ENCODE results near the gene POR.

Gene POR

GRCh38 chr7:75953931-75954330 is 39.0 kb downstream of the POR start:
- no peak for TF ChIP-seq JUND (IDR thresholded peaks at IDR 0.05; ENCODE audit: low read depth)
- no peak for DNase-seq (ENCODE audit: low read depth in 1 of 2, low spot score in 1 of 2)
- in situ Hi-C loops (cut with HindIII; ENCODE audit: low pct_unique_long_range_greater_than_20kb, low sequenced_read_pairs), result no loop called here

DNA sequence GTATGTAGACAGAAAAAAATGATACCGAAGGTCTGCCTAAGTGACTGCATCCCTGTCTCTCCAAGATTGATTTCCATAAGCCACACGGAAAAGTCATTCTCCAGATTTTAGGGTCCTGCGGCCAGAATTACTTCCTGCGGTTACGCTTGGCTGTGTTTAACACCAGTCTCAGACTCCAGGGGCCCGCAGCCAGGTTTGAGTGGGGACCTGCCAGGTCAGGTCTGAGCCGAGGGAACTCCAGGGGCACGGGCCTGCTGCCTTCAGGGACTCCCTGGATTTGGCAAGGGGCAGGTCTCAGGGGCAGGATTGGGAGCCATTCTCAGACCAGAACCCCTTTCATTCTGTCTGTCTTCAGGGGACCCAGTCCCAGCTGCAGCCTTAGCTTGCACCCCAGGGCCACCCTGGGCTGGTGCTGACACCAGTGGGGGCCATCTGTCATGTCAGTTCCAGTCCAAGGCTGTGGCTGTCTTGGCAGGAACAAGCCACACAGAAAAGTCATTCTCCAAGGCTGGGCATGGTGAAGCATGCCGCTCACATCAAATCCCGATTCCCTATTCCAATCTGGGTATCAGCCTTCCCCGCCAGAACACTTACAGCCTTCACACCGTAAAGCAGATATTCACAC is 40.5 kb downstream of the POR start:
- in situ Hi-C loops (cut with HindIII; ENCODE audit: low pct_unique_long_range_greater_than_20kb, low sequenced_read_pairs), result no loop called here
- no peak for TF ChIP-seq JUND (IDR thresholded peaks at IDR 0.05; ENCODE audit: low read depth)
- no peak for DNase-seq (ENCODE audit: low read depth in 1 of 2, low spot score in 1 of 2)

DNA sequence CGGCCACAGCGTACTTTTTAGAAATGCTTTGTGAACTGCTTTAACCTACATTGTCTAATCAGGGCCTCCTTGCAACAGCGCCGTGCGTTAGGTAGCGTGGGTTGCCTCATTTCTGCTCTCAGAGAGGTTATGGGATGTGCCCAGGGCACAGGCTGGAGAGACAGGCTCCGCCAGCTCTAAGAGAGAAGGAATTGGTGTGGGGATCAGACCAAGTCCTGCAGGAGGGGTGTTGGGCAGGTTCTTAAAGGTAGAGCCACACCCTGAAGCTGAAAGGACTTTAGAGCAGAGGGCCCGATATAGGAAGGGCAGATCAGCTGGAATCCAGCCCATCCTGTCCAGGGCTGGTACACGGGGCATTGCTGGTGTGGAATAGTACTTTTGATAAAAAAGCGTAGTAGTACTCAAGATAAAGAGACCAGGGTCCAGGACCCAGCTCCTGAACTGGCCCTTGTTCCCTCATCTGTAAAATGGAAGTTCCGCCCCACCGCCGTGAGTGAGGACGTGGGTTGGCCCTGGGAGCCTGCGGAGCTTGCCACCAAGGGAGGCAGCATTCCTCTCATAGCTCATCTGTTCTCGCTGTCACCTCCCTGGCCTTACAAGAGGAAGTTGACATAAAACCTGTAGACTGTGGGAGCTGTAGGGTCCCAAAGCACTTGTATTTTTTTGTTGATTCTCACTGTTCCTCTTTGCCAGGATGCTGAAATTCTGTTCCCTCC is 42.2 kb downstream of the POR start:
- no peak for TF ChIP-seq JUND (IDR thresholded peaks at IDR 0.05; ENCODE audit: low read depth)
- in situ Hi-C loops (cut with HindIII; ENCODE audit: low pct_unique_long_range_greater_than_20kb, low sequenced_read_pairs), result no loop called here
- peak in 1 of 2 experiments; percentile 91 for DNase-seq (ENCODE audit: low read depth in 1 of 2, low spot score in 1 of 2)

DNA sequence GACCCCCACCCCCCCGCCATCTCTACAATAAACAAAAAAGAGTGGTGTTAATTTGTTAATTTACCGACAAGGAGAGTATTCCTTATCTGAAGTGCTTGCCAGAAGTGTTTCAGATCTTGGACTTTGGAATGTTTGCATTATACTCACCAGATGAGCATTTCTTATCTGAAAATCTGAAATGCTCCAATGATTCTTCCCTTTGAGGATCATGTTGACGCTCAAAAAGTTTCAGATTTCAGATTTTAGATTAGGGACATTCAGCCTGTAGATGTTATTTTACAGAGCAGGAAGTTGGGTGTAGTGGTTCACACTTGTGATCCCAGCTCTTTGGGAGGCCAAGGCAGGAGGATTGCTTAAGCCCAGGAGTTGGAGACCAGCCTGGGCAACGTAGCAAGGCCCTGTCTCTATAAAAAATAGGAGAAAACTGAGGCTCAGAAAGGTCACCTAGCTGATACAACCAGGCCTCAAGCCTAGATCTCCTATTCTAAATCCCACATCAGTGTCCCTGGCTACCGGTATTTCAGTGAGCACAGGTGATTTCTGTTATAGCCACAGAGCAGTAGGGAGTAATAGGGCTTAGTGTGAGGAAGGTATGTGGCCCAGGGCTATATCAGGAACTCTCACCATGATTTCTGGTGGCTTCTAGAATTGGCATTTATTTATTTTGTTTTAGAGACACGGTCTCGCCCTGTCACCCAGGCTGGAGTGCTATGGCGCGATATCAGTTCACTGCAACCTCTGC is 44.0 kb downstream of the POR start:
- in situ Hi-C loops (cut with HindIII; ENCODE audit: low pct_unique_long_range_greater_than_20kb, low sequenced_read_pairs), result no loop called here
- no peak for DNase-seq (ENCODE audit: low read depth in 1 of 2, low spot score in 1 of 2)
- TF ChIP-seq JUND (IDR thresholded peaks at IDR 0.05; ENCODE audit: low read depth), result no peak

GRCh38 chr7:75960372-75960771 is 45.4 kb downstream of the POR start:
- no peak for TF ChIP-seq JUND (IDR thresholded peaks at IDR 0.05; ENCODE audit: low read depth)
- DNase-seq (ENCODE audit: low read depth in 1 of 2, low spot score in 1 of 2), result no peak
- in situ Hi-C loops (cut with HindIII; ENCODE audit: low pct_unique_long_range_greater_than_20kb, low sequenced_read_pairs), result no loop called here

DNA sequence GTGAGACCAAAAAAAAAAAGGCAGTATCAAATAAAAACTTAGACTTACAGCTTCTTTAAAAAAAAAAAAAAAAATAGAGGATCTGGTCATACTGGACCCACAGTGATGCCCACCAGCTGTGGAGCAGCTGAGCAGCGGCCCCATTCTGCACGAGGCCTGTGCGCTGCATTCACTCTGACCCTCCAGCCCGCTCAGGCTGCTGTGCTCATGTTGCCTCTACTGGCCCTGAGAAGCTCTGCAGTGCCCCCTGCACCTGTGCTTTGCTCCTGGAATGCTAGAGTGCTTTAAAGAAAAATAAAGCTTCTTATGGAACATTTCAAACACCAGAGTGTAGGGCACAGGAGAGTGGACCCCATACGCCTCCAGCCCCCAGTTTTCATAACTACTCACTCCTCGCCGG is 46.3 kb downstream of the POR start:
- no peak for DNase-seq (ENCODE audit: low read depth in 1 of 2, low spot score in 1 of 2)
- in situ Hi-C loops (cut with HindIII; ENCODE audit: low pct_unique_long_range_greater_than_20kb, low sequenced_read_pairs), result no loop called here

DNA sequence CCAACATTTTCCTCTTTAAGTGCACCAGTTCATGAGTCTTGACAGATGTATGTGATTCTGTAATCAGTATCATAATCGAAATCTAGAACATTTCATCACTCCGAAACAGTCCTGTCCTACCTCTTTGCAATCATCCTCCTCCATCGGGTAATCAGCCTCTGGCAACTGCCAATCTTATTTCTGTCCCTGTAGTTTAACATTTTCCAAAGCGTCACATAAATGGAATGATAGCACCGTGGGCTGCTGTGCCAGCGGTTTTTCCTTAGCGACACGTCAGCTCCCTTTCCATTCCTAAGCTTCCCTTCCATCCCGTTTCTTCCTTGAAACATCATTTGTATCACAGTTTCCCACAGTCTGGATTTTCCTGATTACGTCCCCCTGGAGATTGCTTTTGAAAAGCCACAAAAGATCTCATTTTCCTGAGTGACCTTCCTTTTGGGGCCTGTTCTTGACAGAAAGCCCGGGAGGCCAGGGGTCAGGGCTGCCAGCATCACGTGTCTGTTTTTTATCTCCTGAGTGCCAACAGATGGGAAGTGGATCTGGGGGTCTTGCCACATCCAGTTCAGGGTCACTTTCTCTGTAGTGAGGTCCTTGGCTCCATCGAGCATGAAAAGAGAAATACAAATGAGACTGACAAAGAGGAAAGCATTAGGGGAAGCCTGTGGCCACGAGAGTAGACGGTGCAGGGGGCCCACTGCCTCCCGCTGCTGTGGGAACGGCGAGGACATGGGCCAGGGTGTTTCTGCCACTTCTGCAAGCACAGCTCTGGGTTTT is 47.8 kb downstream of the POR start:
- in situ Hi-C loops (cut with HindIII; ENCODE audit: low pct_unique_long_range_greater_than_20kb, low sequenced_read_pairs), result no loop called here
- TF ChIP-seq JUND (IDR thresholded peaks at IDR 0.05; ENCODE audit: low read depth), result no peak
- DNase-seq (ENCODE audit: low read depth in 1 of 2, low spot score in 1 of 2), result no peak

More for the DNA sequence above, 46.3 kb downstream of the POR start:
- TF ChIP-seq JUND (IDR thresholded peaks at IDR 0.05; ENCODE audit: low read depth), result no peak

GRCh38 chr7:75963381-75963995 is 48.5 kb downstream of the POR start:
- TF ChIP-seq JUND (IDR thresholded peaks at IDR 0.05; ENCODE audit: low read depth), result no peak
- no peak for DNase-seq (ENCODE audit: low read depth in 1 of 2, low spot score in 1 of 2)
- in situ Hi-C loops (cut with HindIII; ENCODE audit: low pct_unique_long_range_greater_than_20kb, low sequenced_read_pairs), result no loop called here

DNA sequence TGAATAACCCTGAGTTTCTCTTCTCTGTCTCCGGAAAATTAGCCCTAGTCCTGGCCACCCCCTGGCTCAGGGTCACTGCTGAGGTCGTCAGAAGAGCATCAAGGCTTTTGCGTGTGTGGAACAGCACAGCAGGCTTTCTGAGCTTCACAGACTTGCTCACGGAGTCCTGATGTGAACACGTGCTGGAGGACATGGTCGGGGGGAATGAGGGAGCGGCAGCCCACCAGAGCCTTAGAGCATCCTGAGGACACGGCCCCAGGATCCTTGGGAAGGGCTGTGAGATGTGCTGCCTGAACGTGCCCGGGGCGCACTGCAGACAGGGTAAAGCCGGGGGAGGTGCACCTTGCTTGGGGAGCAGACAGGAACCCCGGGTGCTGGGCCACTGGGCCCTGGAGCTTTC is 50.7 kb downstream of the POR start:
- in situ Hi-C loops (cut with HindIII; ENCODE audit: low pct_unique_long_range_greater_than_20kb, low sequenced_read_pairs), result no loop called here

GRCh38 chr7:75966190-75966961 is 51.4 kb downstream of the POR start:
- TF ChIP-seq JUND (IDR thresholded peaks at IDR 0.05; ENCODE audit: low read depth), result no peak
- DNase-seq (ENCODE audit: low read depth in 1 of 2, low spot score in 1 of 2), result no peak
- in situ Hi-C loops (cut with HindIII; ENCODE audit: low pct_unique_long_range_greater_than_20kb, low sequenced_read_pairs), result no loop called here

More for the DNA sequence above, 50.7 kb downstream of the POR start:
- no peak for DNase-seq (ENCODE audit: low read depth in 1 of 2, low spot score in 1 of 2)
- no peak for TF ChIP-seq JUND (IDR thresholded peaks at IDR 0.05; ENCODE audit: low read depth)

DNA sequence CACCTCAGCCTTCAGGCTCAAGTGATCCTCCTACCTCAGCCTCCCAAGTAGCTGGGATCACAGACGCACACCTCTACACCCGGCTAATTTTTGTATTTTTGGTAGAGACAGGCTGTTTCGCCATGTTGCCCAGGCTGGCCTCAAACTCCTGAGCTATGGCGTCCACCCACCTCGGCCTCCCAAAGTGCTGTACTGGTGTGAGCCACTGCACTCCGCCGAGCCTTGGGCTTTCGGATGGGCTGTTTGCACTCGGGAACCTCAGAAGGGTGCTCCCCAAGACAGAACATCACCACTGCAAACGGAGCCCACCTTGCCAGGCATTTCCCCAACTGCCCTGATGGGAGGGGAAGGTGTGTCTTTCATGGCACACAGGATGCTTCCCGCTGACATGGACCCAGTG is 52.1 kb downstream of the POR start:
- in situ Hi-C loops (cut with HindIII; ENCODE audit: low pct_unique_long_range_greater_than_20kb, low sequenced_read_pairs), result no loop called here
- DNase-seq (ENCODE audit: low read depth in 1 of 2, low spot score in 1 of 2), result no peak
- TF ChIP-seq JUND (IDR thresholded peaks at IDR 0.05; ENCODE audit: low read depth), result no peak
